GM06990 (cell line): ENCODE measurements around the gene NR1D2.

ENCODE experiments used
- DNase-seq: peaks from one replicate; pipeline ENCODE4 v3.0.0-alpha.2; 2011; ENCODE audit not compliant: insufficient read length; ENCODE audit errors: extremely low read depth
- H3K27me3 ChIP-seq: replicated peaks from 2 replicates; pipeline ENCODE4 v1.6.0; 2011; ENCODE audit warnings: low read length; ENCODE audit not compliant: control insufficient read depth, insufficient read depth
- H3K36me3 ChIP-seq: 2 replicates; pipeline ENCODE4 v1.5.1; 2011; ENCODE audit warnings: low read length; ENCODE audit not compliant: control insufficient read depth, insufficient read depth
- H3K4me3 ChIP-seq: replicated peaks from 2 replicates; pipeline ENCODE4 v1.5.1; 2011; ENCODE audit warnings: low read depth, mild to moderate bottlenecking, control low read depth, low read length
- CTCF ChIP-seq: IDR thresholded peaks from 2 replicates; pipeline ENCODE4 v1.5.1; 2011; ENCODE audit warnings: low read length, control low read depth, mild to moderate bottlenecking, inconsistent platforms; ENCODE audit not compliant: insufficient read depth, poor library complexity, severe bottlenecking

NR1D2 gene

GRCh38 chr3:23961913-23962312 lies 16.8 kb downstream of the NR1D2 start:
- H3K36me3 ChIP-seq: no peaks in the 10 kb centered on the region
- H3K4me3 ChIP-seq: no peak overlapping the region
- no peaks in the 10 kb centered on the region for H3K27me3 ChIP-seq
- DNase-seq: no peak
- TF ChIP-seq CTCF: no peak

- Histone ChIP-seq H3K27me3 (no peaks in the 10 kb centered on the region), H3K4me3 (no peak overlapping the region), H3K36me3 (no peaks in the 10 kb centered on the region; the same call in 1 of the 2 replicates)
- no peak for TF ChIP-seq CTCF
- no peak for DNase-seq
Measured at GRCh38 chr3:23964537-23965235, 19.6 kb downstream of the NR1D2 start.

GRCh38 chr3:23966328-23966727 lies 21.2 kb downstream of the NR1D2 start:
- H3K36me3 ChIP-seq: no peaks in the 10 kb centered on the region; the same call in 1 of the 2 replicates
- no peak for DNase-seq
- TF ChIP-seq CTCF: no peak
- H3K27me3 ChIP-seq: no peaks in the 10 kb centered on the region
- no peak overlapping the region for H3K4me3 ChIP-seq

- H3K27me3 ChIP-seq: no peaks in the 10 kb centered on the region
- H3K36me3 ChIP-seq: no peaks in the 10 kb centered on the region; the same call in 1 of the 2 replicates
- TF ChIP-seq CTCF: no peak
- no peak for DNase-seq
- no peak overlapping the region for H3K4me3 ChIP-seq
Measured at GRCh38 chr3:23968463-23969184, 23.5 kb downstream of the NR1D2 start.

GRCh38 chr3:23969393-23969792 lies 24.3 kb downstream of the NR1D2 start:
- TF ChIP-seq CTCF: no peak
- no peaks in the 10 kb centered on the region; the same call in 1 of the 2 replicates for H3K36me3 ChIP-seq
- DNase-seq: no peak

More at GRCh38 chr3:23969393-23969792, 24.3 kb downstream of the NR1D2 start:
- H3K4me3 ChIP-seq: no peak overlapping the region
- no peaks in the 10 kb centered on the region for H3K27me3 ChIP-seq
